ENCODE data around the gene TLX2.

DNA sequence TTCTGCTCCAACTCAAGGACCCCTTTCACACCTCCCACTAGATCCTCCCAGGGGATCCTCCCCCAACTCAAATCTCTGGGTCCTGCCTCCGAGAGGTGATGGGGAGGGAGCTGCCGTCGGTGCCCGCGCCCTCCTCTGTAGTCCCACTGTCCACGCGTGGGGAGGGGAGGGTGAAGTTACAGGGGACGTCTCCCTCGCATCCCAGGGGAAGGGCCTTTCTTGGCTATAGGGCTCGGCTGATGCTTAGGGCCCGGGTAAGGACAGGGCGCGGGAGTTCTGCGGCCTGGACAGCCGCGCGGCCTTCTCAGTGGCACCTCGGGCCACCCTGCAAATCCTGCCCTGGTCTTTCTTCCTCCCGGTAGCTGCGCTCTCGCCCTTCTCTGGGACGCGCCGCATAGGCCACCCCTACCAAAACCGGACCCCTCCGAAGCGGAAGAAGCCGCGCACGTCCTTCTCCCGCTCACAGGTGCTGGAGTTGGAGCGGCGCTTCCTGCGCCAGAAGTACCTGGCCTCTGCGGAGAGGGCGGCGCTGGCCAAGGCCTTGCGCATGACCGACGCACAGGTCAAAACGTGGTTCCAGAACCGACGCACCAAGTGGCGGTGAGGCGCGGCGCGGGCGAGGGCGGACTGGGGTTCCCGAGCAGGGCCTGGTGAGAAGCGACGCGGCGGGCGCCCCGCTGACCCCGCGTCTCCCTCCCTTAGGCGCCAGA lies 1.2 kb downstream of the TLX2 start:
- TF ChIP-seq, protein P1, sequence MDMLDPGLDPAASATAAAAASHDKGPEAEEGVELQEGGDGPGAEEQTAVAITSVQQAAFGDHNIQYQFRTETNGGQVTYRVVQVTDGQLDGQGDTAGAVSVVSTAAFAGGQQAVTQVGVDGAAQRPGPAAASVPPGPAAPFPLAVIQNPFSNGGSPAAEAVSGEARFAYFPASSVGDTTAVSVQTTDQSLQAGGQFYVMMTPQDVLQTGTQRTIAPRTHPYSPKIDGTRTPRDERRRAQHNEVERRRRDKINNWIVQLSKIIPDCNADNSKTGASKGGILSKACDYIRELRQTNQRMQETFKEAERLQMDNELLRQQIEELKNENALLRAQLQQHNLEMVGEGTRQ (IDR thresholded peaks at IDR 0.05; ENCODE audit: low read length), result no peak
- no peak for TF ChIP-seq CEBPB (IDR thresholded peaks at IDR 0.05; ENCODE audit: low read depth, low read length)
- no peak for TF ChIP-seq BRCA1 (IDR thresholded peaks at IDR 0.05; ENCODE audit: low read depth, low read length)
- TF ChIP-seq EP300 (IDR thresholded peaks at IDR 0.05; ENCODE audit: borderline replicate concordance in 1 of 2, low read depth in 2 of 2, low read length in 2 of 2), result no peak
- no peak for TF ChIP-seq SP2 (IDR thresholded peaks at IDR 0.05; ENCODE audit: low read length)
- TF ChIP-seq EZH2 (IDR thresholded peaks at IDR 0.05; ENCODE audit: low read depth, low read length, severe bottlenecking), result peak; percentile 84
- TF ChIP-seq, protein P2, sequence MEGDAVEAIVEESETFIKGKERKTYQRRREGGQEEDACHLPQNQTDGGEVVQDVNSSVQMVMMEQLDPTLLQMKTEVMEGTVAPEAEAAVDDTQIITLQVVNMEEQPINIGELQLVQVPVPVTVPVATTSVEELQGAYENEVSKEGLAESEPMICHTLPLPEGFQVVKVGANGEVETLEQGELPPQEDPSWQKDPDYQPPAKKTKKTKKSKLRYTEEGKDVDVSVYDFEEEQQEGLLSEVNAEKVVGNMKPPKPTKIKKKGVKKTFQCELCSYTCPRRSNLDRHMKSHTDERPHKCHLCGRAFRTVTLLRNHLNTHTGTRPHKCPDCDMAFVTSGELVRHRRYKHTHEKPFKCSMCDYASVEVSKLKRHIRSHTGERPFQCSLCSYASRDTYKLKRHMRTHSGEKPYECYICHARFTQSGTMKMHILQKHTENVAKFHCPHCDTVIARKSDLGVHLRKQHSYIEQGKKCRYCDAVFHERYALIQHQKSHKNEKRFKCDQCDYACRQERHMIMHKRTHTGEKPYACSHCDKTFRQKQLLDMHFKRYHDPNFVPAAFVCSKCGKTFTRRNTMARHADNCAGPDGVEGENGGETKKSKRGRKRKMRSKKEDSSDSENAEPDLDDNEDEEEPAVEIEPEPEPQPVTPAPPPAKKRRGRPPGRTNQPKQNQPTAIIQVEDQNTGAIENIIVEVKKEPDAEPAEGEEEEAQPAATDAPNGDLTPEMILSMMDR (IDR thresholded peaks at IDR 0.05; ENCODE audit: control extremely low read depth in 1 of 3, insufficient read depth in 1 of 3, low read depth in 1 of 3, low read length in 3 of 3), result no peak
- no peak for TF ChIP-seq RFX5 (IDR thresholded peaks at IDR 0.05; ENCODE audit: borderline replicate concordance, low read depth, low read length)
- TF ChIP-seq RXRA (IDR thresholded peaks at IDR 0.05; ENCODE audit: insufficient read depth, low read depth, low read length), result no peak
- no peak for TF ChIP-seq MAFK (IDR thresholded peaks at IDR 0.05; ENCODE audit: low read depth, low read length)
- no peak for TF ChIP-seq POLR2AphosphoS5 (IDR thresholded peaks at IDR 0.05; ENCODE audit: low read depth, low read length)
- no peak for TF ChIP-seq NANOG (IDR thresholded peaks at IDR 0.05; ENCODE audit: insufficient read depth, low read depth, low read length, poor library complexity, severe bottlenecking)
- no peak for TF ChIP-seq SRF (IDR thresholded peaks at IDR 0.05; ENCODE audit: low read depth, low read length)

Measured in H1 (cell line).